Upper lobe of left lung (tissue), 6 donors: ENCODE data around the gene PRR5L. TPM values are rescaled to one million over a fixed set of nuclear protein-coding genes. Genes with fewer than 3 reads are reported as not detected.
A peak's percentile ranks its signal among the peaks of the same experiment; 100 is the strongest.

Experiments
- ATAC-seq, 2 donors: fragments of 200-7000 bp; cut with Tn5 transposase; one replicate each; pipeline ENCODE4 v1.9.1; 2022; ENCODE audit warnings: mild to moderate bottlenecking in 2 of 2, moderate library complexity in 2 of 2; ENCODE audit not compliant: low FRiP score in 2 of 2
- DNase-seq, 2 donors: peaks; one replicate each; pipeline ENCODE4 v3.0.0-alpha.2; 2019 to 2020
- H3K27ac ChIP-seq, 4 donors: fragments of 200-600 bp; sonication (generic); one replicate each; pipeline ENCODE4 v1.5.1; 2016 to 2019
- H3K27me3 ChIP-seq, 4 donors: fragments of 200-600 bp; sonication (generic); one replicate each; pipeline ENCODE4 v1.5.1; 2017 to 2019
- H3K36me3 ChIP-seq, 4 donors: fragments of 200-600 bp; sonication (generic); one replicate each; pipeline ENCODE4 v1.5.1; 2016 to 2019
- H3K4me1 ChIP-seq, 4 donors: fragments of 200-600 bp; sonication (generic); one replicate each; pipeline ENCODE4 v1.5.1; 2018 to 2019
- H3K4me3 ChIP-seq, 4 donors: fragments of 200-600 bp; sonication (generic); one replicate each; pipeline ENCODE4 v1.5.1; 2017 to 2019; ENCODE audit warnings: mild to moderate bottlenecking in 2 of 4, moderate library complexity in 1 of 4
- H3K9me3 ChIP-seq, 4 donors: fragments of 200-600 bp; sonication (generic); one replicate each; pipeline ENCODE4 v1.5.1; 2018 to 2019
- CTCF ChIP-seq, 6 experiments: fragments of 450-650 bp in 4 of 6; fragments of 200-600 bp in 2 of 6; sonication (generic) in 2 of 6; IDR thresholded peaks; one replicate each; pipeline ENCODE4 v1.5.1; 2016 to 2019; ENCODE audit warnings: antibody characterized with exemption in 6 of 6
- EP300 ChIP-seq, 4 donors: sonication (generic); formaldehyde crosslinking; IDR thresholded peaks; one replicate each; pipeline ENCODE4 v1.5.1; 2017; ENCODE audit warnings: antibody characterized with exemption in 4 of 4, control low read depth in 2 of 4
- POLR2A ChIP-seq, 4 donors: fragments of 450-650 bp; IDR thresholded peaks; one replicate each; pipeline ENCODE4 v1.5.1; 2016 to 2017; ENCODE audit warnings: antibody characterized with exemption in 4 of 4, mild to moderate bottlenecking in 2 of 4
- POLR2AphosphoS5 ChIP-seq, 2 donors: sonication (generic); formaldehyde crosslinking; IDR thresholded peaks; one replicate each; pipeline ENCODE4 v1.5.1; 2017; ENCODE audit warnings: antibody characterized with exemption in 2 of 2
- WGBS, 2 donors: methylation state at CpG; one replicate each; pipeline ENCODE4 v1.1.5; 2017 to 2018; 5-methylcytosine and 5-hydroxymethylcytosine counted together
- total RNA-seq, 6 donors: library from RNA; depleted of rRNA in 4 of 6; stranded (reverse); fragments of >200 nt in 4 of 6; gene quantifications; one replicate each; pipeline versions ENCODE4 v1.1.0 to v1.2.1, GENCODE V29; 2016 to 2021
- donor health status: DM: no; HTN: no; CAD: no; lungs with moderate emphysema.
- donor health status: DM: no; HTN: yes; CAD: no; lungs with severe emphysema.

Gene PRR5L
- total RNA-seq, 6 donors from 2014 or later: 18.9 to 40.5 (median 27.6) TPM

- 53 to 73% methylated on average over 4 of the region's 4 CpGs for WGBS, 2 donors
- TF ChIP-seq POLR2AphosphoS5 (IDR thresholded peaks at IDR 0.05): no peak
- TF ChIP-seq CTCF (IDR thresholded peaks at IDR 0.05): no peak
- no peak for TF ChIP-seq POLR2A (IDR thresholded peaks at IDR 0.05)
- TF ChIP-seq EP300 (IDR thresholded peaks at IDR 0.05): no peak
- no peak overlapping the region for H3K4me3 ChIP-seq
- ATAC-seq: no peak
- no peak for DNase-seq
- H3K27me3 ChIP-seq: no peaks in the 10 kb centered on the region
- H3K4me1 ChIP-seq: peaks cover 0 to 23% (median 9%) of the 10 kb centered on the region in 4 donors
- H3K9me3 ChIP-seq: no peaks in the 10 kb centered on the region
- peaks cover 0 to 14% (median 3%) of the 10 kb centered on the region in 4 donors for H3K36me3 ChIP-seq
- peak overlapping the region in 3 of 4 donors; percentile 5 to 58 (median 55) for H3K27ac ChIP-seq
Measured at GRCh38 chr11:36399236-36399635, 103.1 kb downstream of the PRR5L start.

GRCh38 chr11:36399745-36400144 is 103.7 kb downstream of the PRR5L start:
- TF ChIP-seq POLR2AphosphoS5 (IDR thresholded peaks at IDR 0.05) (no peak), CTCF (IDR thresholded peaks at IDR 0.05) (no peak), EP300 (IDR thresholded peaks at IDR 0.05) (no peak), POLR2A (IDR thresholded peaks at IDR 0.05) (no peak)
- DNase-seq: no peak
- no peak for ATAC-seq
- no peaks in the 10 kb centered on the region for H3K27me3 ChIP-seq
- peaks cover 0 to 23% (median 9%) of the 10 kb centered on the region in 4 donors for H3K4me1 ChIP-seq
- peaks cover 0 to 14% (median 3%) of the 10 kb centered on the region in 4 donors for H3K36me3 ChIP-seq
- 95 to 97% methylated on average over 5 of the region's 5 CpGs for WGBS, 2 donors
- no peaks in the 10 kb centered on the region for H3K9me3 ChIP-seq
- H3K27ac ChIP-seq: no peak overlapping the region
- H3K4me3 ChIP-seq: no peak overlapping the region

- Histone ChIP-seq H3K27me3 (no peaks in the 10 kb centered on the region), H3K4me3 (no peak overlapping the region), H3K9me3 (no peaks in the 10 kb centered on the region), H3K36me3 (peaks cover 0 to 14% (median 3%) of the 10 kb centered on the region in 4 donors), H3K27ac (no peak overlapping the region), H3K4me1 (peaks cover 0 to 20% (median 8%) of the 10 kb centered on the region in 4 donors)
- ATAC-seq: no peak
- WGBS, 2 donors: 70 to 86% methylated on average over 21 of the region's 21 CpGs
- DNase-seq: no peak
- TF ChIP-seq CTCF (IDR thresholded peaks at IDR 0.05) (no peak), EP300 (IDR thresholded peaks at IDR 0.05) (no peak), POLR2A (IDR thresholded peaks at IDR 0.05) (no peak), POLR2AphosphoS5 (IDR thresholded peaks at IDR 0.05) (no peak)
Measured at GRCh38 chr11:36400766-36401455, 104.8 kb downstream of the PRR5L start.

GRCh38 chr11:36402568-36403170 is 106.6 kb downstream of the PRR5L start:
- Histone ChIP-seq H3K9me3 (no peaks in the 10 kb centered on the region), H3K27me3 (no peaks in the 10 kb centered on the region), H3K4me3 (no peak overlapping the region), H3K4me1 (peaks cover 0 to 13% (median 6%) of the 10 kb centered on the region in 4 donors), H3K27ac (no peak overlapping the region), H3K36me3 (peaks cover 0 to 14% (median 3%) of the 10 kb centered on the region in 4 donors)
- DNase-seq: no peak
- TF ChIP-seq CTCF (IDR thresholded peaks at IDR 0.05) (no peak), EP300 (IDR thresholded peaks at IDR 0.05) (no peak), POLR2AphosphoS5 (IDR thresholded peaks at IDR 0.05) (no peak), POLR2A (IDR thresholded peaks at IDR 0.05) (no peak)
- ATAC-seq: no peak
- 65 to 75% methylated on average over 6 to 11 of the region's 11 CpGs for WGBS, 2 donors
